Measurements from ENCODE around the gene TLK1.

- TF ChIP-seq, protein P1, sequence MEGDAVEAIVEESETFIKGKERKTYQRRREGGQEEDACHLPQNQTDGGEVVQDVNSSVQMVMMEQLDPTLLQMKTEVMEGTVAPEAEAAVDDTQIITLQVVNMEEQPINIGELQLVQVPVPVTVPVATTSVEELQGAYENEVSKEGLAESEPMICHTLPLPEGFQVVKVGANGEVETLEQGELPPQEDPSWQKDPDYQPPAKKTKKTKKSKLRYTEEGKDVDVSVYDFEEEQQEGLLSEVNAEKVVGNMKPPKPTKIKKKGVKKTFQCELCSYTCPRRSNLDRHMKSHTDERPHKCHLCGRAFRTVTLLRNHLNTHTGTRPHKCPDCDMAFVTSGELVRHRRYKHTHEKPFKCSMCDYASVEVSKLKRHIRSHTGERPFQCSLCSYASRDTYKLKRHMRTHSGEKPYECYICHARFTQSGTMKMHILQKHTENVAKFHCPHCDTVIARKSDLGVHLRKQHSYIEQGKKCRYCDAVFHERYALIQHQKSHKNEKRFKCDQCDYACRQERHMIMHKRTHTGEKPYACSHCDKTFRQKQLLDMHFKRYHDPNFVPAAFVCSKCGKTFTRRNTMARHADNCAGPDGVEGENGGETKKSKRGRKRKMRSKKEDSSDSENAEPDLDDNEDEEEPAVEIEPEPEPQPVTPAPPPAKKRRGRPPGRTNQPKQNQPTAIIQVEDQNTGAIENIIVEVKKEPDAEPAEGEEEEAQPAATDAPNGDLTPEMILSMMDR (IDR thresholded peaks at IDR 0.05), result no peak
- TF ChIP-seq POLR2A (IDR thresholded peaks at IDR 0.05), result no peak
These were observed 189.6 kb downstream of the TLK1 start for GRCh38 chr2:170971071-170971470.
